Measurements from ENCODE around the gene TREML4.

DNA sequence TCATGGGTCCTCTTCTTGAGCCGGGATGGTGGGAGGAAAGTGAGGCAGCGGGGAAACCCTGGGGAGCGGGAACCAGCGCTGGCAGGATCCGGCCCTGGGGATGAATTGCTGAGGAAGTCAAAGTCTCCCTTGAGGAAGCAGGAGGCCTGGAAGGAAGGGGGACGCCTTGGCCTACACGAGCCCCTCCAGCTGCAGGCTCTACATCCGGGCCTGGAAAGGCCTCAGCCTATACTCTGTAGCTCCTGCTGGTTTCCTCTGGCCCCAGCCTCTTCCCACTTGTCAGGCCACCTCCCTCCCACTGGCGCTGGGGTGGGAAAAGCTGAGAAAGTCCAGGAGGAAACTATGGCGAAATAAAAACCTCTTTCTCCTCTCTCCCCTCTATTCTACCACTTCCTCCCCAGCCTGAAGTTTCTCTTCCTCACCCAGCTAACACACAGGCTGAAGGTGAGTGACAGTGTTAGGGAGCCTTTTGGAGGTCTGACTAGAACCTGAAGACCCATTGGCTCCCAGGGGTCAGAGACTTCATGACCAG lies 42.1 kb upstream of the TREML4 start:
- TF ChIP-seq CTCF (IDR thresholded peaks at IDR 0.05) (no peak), EZH2 (IDR thresholded peaks at IDR 0.05; ENCODE audit: borderline replicate concordance, insufficient read depth, low read depth, low read length, poor library complexity, severe bottlenecking) (no peak)
